Amniotic stem cell (primary cell): Measurements from ENCODE around the gene SET.

Source experiments
- DNase-seq: peaks from one replicate; lab custom pipeline; 2025; lab: John Stamatoyannopoulos, UW

The SET gene

GRCh38 chr9:128713411-128713780, 24.4 kb downstream of the SET start:
- DNase-seq, result no peak

GRCh38 chr9:128713941-128714573, 25.0 kb downstream of the SET start:
- DNase-seq, result no peak

GRCh38 chr9:128714586-128715435, 25.8 kb downstream of the SET start:
- DNase-seq, result no peak

GRCh38 chr9:128715436-128715750, 26.4 kb downstream of the SET start:
- DNase-seq, result no peak

- DNase-seq, result no peak
These were observed 27.7 kb downstream of the SET start for GRCh38 chr9:128716581-128717254.

GRCh38 chr9:128718047-128718446, 29.0 kb downstream of the SET start:
- no peak for DNase-seq

- no peak for DNase-seq
These were observed 29.5 kb downstream of the SET start for GRCh38 chr9:128718475-128718874.

GRCh38 chr9:128719919-128720605, 31.0 kb downstream of the SET start:
- no peak for DNase-seq

GRCh38 chr9:128720841-128721486, 31.9 kb downstream of the SET start:
- no peak for DNase-seq

GRCh38 chr9:128721487-128722010, 32.5 kb downstream of the SET start:
- DNase-seq, result no peak

- DNase-seq, result no peak
These were observed 33.6 kb downstream of the SET start for GRCh38 chr9:128722380-128723351.

GRCh38 chr9:128723352-128723865, 34.4 kb downstream of the SET start:
- DNase-seq, result no peak

- peak; percentile 71 for DNase-seq
These were observed 35.1 kb downstream of the SET start, which contains the start of gene ZDHHC12 for GRCh38 chr9:128723866-128724743. TSS of gene ZDHHC12 (minus strand) at chr9:128724127. CDS start at chr9:128724093, 34 bp downstream.

- peak; percentile 7 for DNase-seq
These were observed 35.8 kb downstream of the SET start for GRCh38 chr9:128724744-128725211.

GRCh38 chr9:128727640-128728248, 38.7 kb downstream of the SET start:
- no peak for DNase-seq

- no peak for DNase-seq
These were observed 39.3 kb downstream of the SET start for GRCh38 chr9:128728298-128728697.

GRCh38 chr9:128729302-128729701, 40.3 kb downstream of the SET start:
- DNase-seq, result no peak

GRCh38 chr9:128729766-128730517, 40.9 kb downstream of the SET start:
- no peak for DNase-seq
